Testis (tissue), 3 donors: ENCODE results near the gene MEF2C. TPM values are rescaled to one million over a fixed set of nuclear protein-coding genes. Genes with fewer than 3 reads are reported as not detected.
A peak's percentile ranks its signal among the peaks of the same experiment; 100 is the strongest.

Source experiments
- DNase-seq: peaks from one replicate; pipeline ENCODE4 v3.0.0-alpha.2; 2019
- H3K27ac ChIP-seq, 2 donors: fragments of 200-600 bp; sonication (generic); one replicate each; pipeline ENCODE4 v1.5.1; 2019
- H3K27me3 ChIP-seq: fragments of 200-600 bp; sonication (generic); one replicate; pipeline ENCODE4 v1.5.1; 2019
- H3K36me3 ChIP-seq: fragments of 200-600 bp; sonication (generic); one replicate; pipeline ENCODE4 v1.5.1; 2017; ENCODE audit warnings: low read depth; ENCODE audit errors: missing control alignments
- H3K4me1 ChIP-seq: fragments of 200-600 bp; sonication (generic); one replicate; pipeline ENCODE4 v1.5.1; 2019
- H3K4me3 ChIP-seq, 2 donors: fragments of 200-600 bp; sonication (generic); one replicate each; pipeline ENCODE4 v1.5.1; 2017 to 2019
- H3K9me3 ChIP-seq: fragments of 200-600 bp; sonication (generic); one replicate; pipeline ENCODE4 v1.5.1; 2017
- POLR2A ChIP-seq: fragments of 450-650 bp; IDR thresholded peaks from one replicate; pipeline ENCODE4 v1.6.1; 2017; ENCODE audit warnings: antibody characterized with exemption, mild to moderate bottlenecking, moderate library complexity
- WGBS, 2 donors: methylation state at CpG; one replicate each; pipeline ENCODE4 v1.1.5; 2018; 5-methylcytosine and 5-hydroxymethylcytosine counted together
- intact Hi-C: fragments of 100-400 bp; cut with DNase I; formaldehyde crosslinking; loops from one replicate; pipeline ENCODE4 v1.15.1; 2023; ENCODE audit warnings: low total_unique reads
- polyA plus RNA-seq: library from polyadenylated mRNA; stranded (reverse); fragments of 350-450 nt; fragmentation: Illumina TruSeq; extraction: RNeasy Lipid Tissue Mini Kit (QIAGEN cat#74804); gene quantifications from one replicate; pipeline ENCODE4 v1.2.3, GENCODE V29; 2014; ENCODE audit warnings: low read depth, low replicate concordance; ENCODE audit not compliant: insufficient read depth
- total RNA-seq, 2 donors: library from RNA; depleted of rRNA; stranded (reverse); fragments of >200 nt; gene quantifications; one replicate each; pipeline ENCODE4 v1.2.3, GENCODE V29; 2016
- TF ChIP-seq, protein P1 (sequence below), 3 experiments: fragments of 450-650 bp in 2 of 3; fragments of 200-600 bp in 1 of 3; sonication (generic) in 1 of 3; IDR thresholded peaks; one replicate each; pipeline ENCODE4 v1.5.1; 2016 to 2019; ENCODE audit warnings: antibody characterized with exemption in 3 of 3, mild to moderate bottlenecking in 2 of 3, moderate library complexity in 1 of 3

MEF2C gene
- total and polyA plus RNA-seq, 3 donors from 2014 or later, result 18.3 to 53.1 (median 19.9) TPM

DNA sequence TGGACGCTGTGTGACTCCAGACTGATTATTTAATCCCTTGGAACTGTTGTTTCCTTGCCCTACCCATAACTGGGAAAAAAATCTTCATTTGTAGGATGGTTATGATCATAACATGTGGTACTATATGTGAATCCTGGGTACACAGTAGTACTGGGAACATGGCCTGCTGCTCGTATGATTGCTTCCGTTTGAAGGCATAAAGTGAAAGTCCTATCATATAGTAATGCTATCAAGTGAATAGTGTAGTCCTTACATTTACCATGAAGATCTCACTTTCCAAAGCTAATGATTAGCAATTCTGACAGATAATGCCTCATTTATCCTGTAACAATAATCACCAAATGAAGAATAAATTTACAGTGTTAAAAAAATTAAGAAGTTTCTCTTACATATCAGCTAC is 53.2 kb downstream of the MEF2C start:
- TF ChIP-seq, protein P1, sequence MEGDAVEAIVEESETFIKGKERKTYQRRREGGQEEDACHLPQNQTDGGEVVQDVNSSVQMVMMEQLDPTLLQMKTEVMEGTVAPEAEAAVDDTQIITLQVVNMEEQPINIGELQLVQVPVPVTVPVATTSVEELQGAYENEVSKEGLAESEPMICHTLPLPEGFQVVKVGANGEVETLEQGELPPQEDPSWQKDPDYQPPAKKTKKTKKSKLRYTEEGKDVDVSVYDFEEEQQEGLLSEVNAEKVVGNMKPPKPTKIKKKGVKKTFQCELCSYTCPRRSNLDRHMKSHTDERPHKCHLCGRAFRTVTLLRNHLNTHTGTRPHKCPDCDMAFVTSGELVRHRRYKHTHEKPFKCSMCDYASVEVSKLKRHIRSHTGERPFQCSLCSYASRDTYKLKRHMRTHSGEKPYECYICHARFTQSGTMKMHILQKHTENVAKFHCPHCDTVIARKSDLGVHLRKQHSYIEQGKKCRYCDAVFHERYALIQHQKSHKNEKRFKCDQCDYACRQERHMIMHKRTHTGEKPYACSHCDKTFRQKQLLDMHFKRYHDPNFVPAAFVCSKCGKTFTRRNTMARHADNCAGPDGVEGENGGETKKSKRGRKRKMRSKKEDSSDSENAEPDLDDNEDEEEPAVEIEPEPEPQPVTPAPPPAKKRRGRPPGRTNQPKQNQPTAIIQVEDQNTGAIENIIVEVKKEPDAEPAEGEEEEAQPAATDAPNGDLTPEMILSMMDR (IDR thresholded peaks at IDR 0.05), result no peak
- TF ChIP-seq POLR2A, result no peak
- Histone ChIP-seq H3K27me3 (no peaks in the 10 kb centered on the region), H3K36me3 (no peaks in the 10 kb centered on the region), H3K4me1 (peaks cover 46% of the 10 kb centered on the region), H3K27ac (peak overlapping the region; percentile 57 to 79), H3K4me3 (no peak overlapping the region), H3K9me3 (no peaks in the 10 kb centered on the region)
- intact Hi-C loops, result no loop called here
- DNase-seq, result no peak
- 50 to 66% methylated on average over 3 of the region's 3 CpGs for WGBS, 2 donors

DNA sequence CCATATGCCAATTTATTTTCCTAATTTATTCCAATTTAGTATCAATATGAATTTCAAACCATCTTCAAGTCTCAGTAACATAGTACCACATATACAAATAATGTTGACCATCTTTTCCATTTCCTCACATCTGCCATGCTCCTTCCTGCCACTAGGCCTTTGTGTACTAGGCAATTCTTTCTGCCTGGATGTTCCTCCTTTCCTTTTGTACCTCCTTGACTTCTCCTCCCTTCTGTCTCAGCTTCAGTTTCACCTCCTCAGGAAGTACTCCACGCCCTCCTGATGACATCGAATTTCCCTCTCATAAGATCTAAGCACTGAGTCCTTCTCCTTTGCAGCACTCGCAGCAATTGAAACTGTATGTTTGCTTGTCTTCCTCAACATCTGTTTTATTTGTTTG is 53.9 kb downstream of the MEF2C start:
- DNase-seq, result no peak
- H3K9me3 ChIP-seq, result no peaks in the 10 kb centered on the region
- H3K36me3 ChIP-seq, result no peaks in the 10 kb centered on the region
- no peak for TF ChIP-seq POLR2A
- TF ChIP-seq, protein P1 (IDR thresholded peaks at IDR 0.05), result peak in 2 of 3 experiments; percentile 16 to 36
- H3K4me3 ChIP-seq, result no peak overlapping the region
- peaks cover 42% of the 10 kb centered on the region for H3K4me1 ChIP-seq
- no peaks in the 10 kb centered on the region for H3K27me3 ChIP-seq
- peak overlapping the region; percentile 57 to 79 for H3K27ac ChIP-seq
- intact Hi-C loops, result no loop called here
- 83 to 88% methylated on average over 3 of the region's 3 CpGs for WGBS, 2 donors

DNA sequence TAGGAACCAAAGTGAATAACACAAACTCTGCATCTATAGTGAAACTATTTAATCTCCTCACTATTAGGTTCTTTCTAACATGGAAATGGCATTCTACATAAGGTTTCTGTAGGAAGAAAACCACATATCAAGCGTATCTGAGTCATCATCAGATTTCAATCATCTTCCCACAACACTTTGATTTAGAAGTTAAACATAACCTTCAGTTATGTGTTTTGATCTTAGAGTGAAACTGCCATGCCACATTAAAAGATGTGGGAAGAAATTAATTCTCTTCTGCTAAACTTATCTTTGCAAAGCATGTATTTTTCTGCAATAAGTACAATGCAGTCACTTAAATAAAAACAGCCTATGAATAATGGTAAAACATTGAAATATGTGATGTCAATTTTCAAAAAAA is 55.0 kb downstream of the MEF2C start:
- Histone ChIP-seq H3K27ac (peak overlapping the region; percentile 40 to 79), H3K36me3 (no peaks in the 10 kb centered on the region), H3K4me3 (no peak overlapping the region), H3K27me3 (no peaks in the 10 kb centered on the region), H3K4me1 (peaks cover 31% of the 10 kb centered on the region), H3K9me3 (no peaks in the 10 kb centered on the region)
- intact Hi-C loops, result no loop called here
- 68 to 87% methylated on average over 1 of the region's 1 CpG for WGBS, 2 donors
- DNase-seq, result no peak
- no peak for TF ChIP-seq POLR2A
- TF ChIP-seq, protein P1 (IDR thresholded peaks at IDR 0.05), result no peak

DNA sequence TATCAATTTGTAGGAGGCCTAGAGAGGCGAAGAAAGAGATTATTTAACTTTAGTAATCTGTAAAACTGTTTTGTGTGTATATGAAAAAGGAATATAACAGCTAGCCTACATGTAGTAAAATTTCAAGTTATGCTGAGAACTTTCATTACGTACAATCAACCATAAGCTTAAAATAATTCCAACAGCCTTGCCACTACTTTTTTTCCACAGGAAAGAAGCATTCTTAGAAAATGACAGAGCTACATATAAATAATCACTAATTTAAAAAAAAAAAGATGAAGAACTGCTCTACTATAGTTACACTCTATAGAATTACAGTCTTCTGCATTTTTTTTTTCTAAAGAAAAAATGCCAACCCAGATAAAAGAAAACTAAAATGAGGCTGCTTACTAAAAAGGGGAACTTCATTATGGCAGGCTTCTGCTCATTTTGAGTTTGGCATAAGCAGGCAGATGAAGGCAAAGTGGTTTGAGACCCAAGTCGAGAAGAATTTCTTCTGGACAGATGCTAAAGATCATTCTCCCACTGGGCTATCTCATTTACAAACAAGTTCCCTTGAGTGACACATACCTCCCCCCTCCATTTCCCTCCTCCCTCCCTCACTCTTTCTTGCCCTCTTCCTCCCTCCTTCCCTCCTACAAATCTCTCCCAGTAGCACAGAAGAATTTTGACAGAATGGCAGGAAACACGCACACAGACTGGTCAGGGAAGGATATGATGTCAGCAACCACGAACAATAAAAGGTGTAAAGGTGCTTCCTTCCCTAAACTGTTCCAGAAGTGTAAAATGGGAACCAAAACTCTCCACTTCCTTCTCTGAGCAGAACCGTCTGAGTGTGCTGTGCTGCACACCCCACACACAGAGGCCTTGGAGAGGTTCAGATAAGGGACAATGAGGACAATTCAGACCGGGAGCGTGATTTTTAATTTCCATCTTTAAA is 56.1 kb downstream of the MEF2C start:
- Histone ChIP-seq H3K36me3 (no peaks in the 10 kb centered on the region), H3K4me1 (peaks cover 27% of the 10 kb centered on the region), H3K4me3 (no peak overlapping the region), H3K9me3 (no peaks in the 10 kb centered on the region), H3K27ac (peak overlapping the region; percentile 40 to 79), H3K27me3 (no peaks in the 10 kb centered on the region)
- 48 to 50% methylated on average over 8 of the region's 8 CpGs for WGBS, 2 donors
- intact Hi-C loops, result no loop called here
- no peak for TF ChIP-seq POLR2A
- TF ChIP-seq, protein P1 (IDR thresholded peaks at IDR 0.05), result no peak
- peak; percentile 60 for DNase-seq
